Smooth muscle cell (in vitro differentiated cells): ENCODE measurements around the gene MEPCE. TPM values are rescaled to one million over a fixed set of nuclear protein-coding genes. Genes with fewer than 3 reads are reported as not detected.

Experiments used
- DNase-seq: peaks from one replicate; lab custom pipeline; 2025; ENCODE audit not compliant: unreplicated experiment; lab: John Stamatoyannopoulos, UW
- H2AFZ ChIP-seq: fragments of 200-600 bp; sonication (generic); 2 replicates; pipeline ENCODE4 v1.6.0; 2016; ENCODE audit warnings: antibody characterized with exemption, low read depth, mild to moderate bottlenecking
- H3F3A ChIP-seq: fragments of 200-600 bp; sonication (generic); 2 replicates; pipeline ENCODE4 v1.6.0; 2017; ENCODE audit warnings: antibody characterized with exemption, low read depth
- H3K27ac ChIP-seq: fragments of 200-600 bp; sonication (generic); 2 replicates; pipeline ENCODE4 v1.5.1; 2016; ENCODE audit warnings: low read depth, mild to moderate bottlenecking
- H3K27me3 ChIP-seq: fragments of 200-600 bp; sonication (generic); 2 replicates; pipeline ENCODE4 v1.6.1; 2016; ENCODE audit warnings: low read depth, mild to moderate bottlenecking
- H3K36me3 ChIP-seq: fragments of 200-600 bp; sonication (generic); 2 replicates; pipeline ENCODE4 v1.5.1; 2016; ENCODE audit warnings: low read depth
- H3K4me1 ChIP-seq: fragments of 200-600 bp; sonication (generic); 2 replicates; pipeline ENCODE4 v1.5.1; 2016; ENCODE audit warnings: low read depth
- H3K4me2 ChIP-seq: fragments of 200-600 bp; sonication (generic); 2 replicates; pipeline ENCODE4 v1.6.0; 2016; ENCODE audit warnings: mild to moderate bottlenecking
- H3K4me3 ChIP-seq: fragments of 200-600 bp; sonication (generic); 2 replicates; pipeline ENCODE4 v1.5.1; 2016; ENCODE audit warnings: mild to moderate bottlenecking
- H3K79me2 ChIP-seq: fragments of 200-600 bp; sonication (generic); 2 replicates; pipeline ENCODE4 v1.6.0; 2016; ENCODE audit warnings: low read depth, mild to moderate bottlenecking
- H3K9ac ChIP-seq: fragments of 200-600 bp; sonication (generic); 2 replicates; pipeline ENCODE4 v1.6.0; 2016; ENCODE audit warnings: low read depth
- H3K9me3 ChIP-seq: fragments of 200-600 bp; sonication (generic); replicated peaks from 2 replicates; pipeline ENCODE4 v1.5.1; 2016; ENCODE audit warnings: low read depth
- H4K20me1 ChIP-seq: fragments of 200-600 bp; sonication (generic); 2 replicates; pipeline ENCODE4 v1.6.0; 2016; ENCODE audit warnings: low read depth
- CTCF ChIP-seq: fragments of 200-600 bp; sonication (generic); IDR thresholded peaks from 2 replicates; pipeline ENCODE4 v1.5.1; 2017; ENCODE audit warnings: borderline replicate concordance, mild to moderate bottlenecking, antibody characterized with exemption; ENCODE audit not compliant: insufficient read depth, poor library complexity, severe bottlenecking
- WGBS: methylation state at CpG from one replicate; pipeline ENCODE4 v1.1.7; 2016; ENCODE audit warnings: low lambda C conversion rate; 5-methylcytosine and 5-hydroxymethylcytosine counted together
- polyA plus RNA-seq: library from polyadenylated mRNA; unstranded; fragments of >200 nt; fragmentation: Nextera tagmentation; extraction: Ambion mirVana; gene quantifications from 2 replicates; pipeline ENCODE4 v1.2.1, GENCODE V29; 2016
- total RNA-seq: library from RNA; depleted of rRNA; stranded (reverse); fragments of >200 nt; gene quantifications from 2 replicates; pipeline ENCODE4 v1.2.3, GENCODE V29; 2014

The MEPCE gene
- total and polyA plus RNA-seq, 2 experiments from 2014 or later, result 14.8 to 19.7 TPM

DNA sequence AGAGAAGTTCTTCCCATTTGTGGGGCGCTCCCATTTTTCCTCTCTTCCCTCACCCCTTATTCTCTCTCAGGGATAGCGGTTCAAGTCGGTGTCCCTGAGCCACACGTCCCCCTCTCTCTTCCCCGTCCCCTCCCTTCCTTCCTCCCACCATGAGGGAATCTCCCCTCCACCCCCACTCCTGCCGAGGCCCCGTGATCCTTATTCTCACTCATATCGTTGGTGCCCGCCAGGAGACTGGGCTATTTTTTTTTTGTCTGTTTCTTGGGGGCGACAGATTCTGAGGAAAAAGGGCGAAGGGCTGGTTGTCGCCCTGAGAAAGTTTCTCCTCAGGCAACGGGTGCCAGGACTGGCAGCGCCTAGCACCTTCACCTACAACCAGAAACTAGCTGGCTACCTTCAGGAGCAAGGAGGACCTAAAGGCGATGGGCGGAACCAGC lies 1.9 kb upstream of the MEPCE start:
- no peak overlapping the region for H3K27ac ChIP-seq
- no peak for DNase-seq
- no peaks in the 10 kb centered on the region for H3K36me3 ChIP-seq
- peak overlapping the region; percentile 71 for H3K4me3 ChIP-seq
- no peak overlapping the region for H3K9ac ChIP-seq
- H2AFZ ChIP-seq, result peak overlapping the region; percentile 73
- H3K27me3 ChIP-seq, result no peaks in the 10 kb centered on the region
- H3K4me2 ChIP-seq, result peak overlapping the region; percentile 87
- H3K4me1 ChIP-seq, result peaks cover 18% of the 10 kb centered on the region
- no peaks in the 10 kb centered on the region for H3F3A ChIP-seq
- peaks cover 17% of the 10 kb centered on the region for H4K20me1 ChIP-seq
- TF ChIP-seq CTCF, result no peak
- H3K79me2 ChIP-seq, result peaks cover 25% of the 10 kb centered on the region
- no peaks in the 10 kb centered on the region for H3K9me3 ChIP-seq
- 73% methylated on average over 16 of the region's 16 CpGs for WGBS

GRCh38 chr7:100428199-100428966 lies 1.2 kb upstream of the MEPCE start, which contains the start of gene ZCWPW1:
TSS of gene ZCWPW1 (minus strand) at chr7:100428703. CDS start at chr7:100420649, 8,054 bp downstream.
- Histone ChIP-seq H3K4me1 (peaks cover 18% of the 10 kb centered on the region), H3K4me2 (peak within 1 kb of the TSS; percentile 87), H4K20me1 (peaks cover 17% of the 10 kb centered on the region), H3K4me3 (peak within 1 kb of the TSS; percentile 71), H3K9ac (peak within 1 kb of the TSS; percentile 98), H3K36me3 (no peaks in the 10 kb centered on the region), H3K79me2 (peaks cover 26% of the 10 kb centered on the region), H2AFZ (peak within 1 kb of the TSS; percentile 73), H3K9me3 (no peaks in the 10 kb centered on the region), H3K27ac (peak within 1 kb of the TSS; percentile 99), H3K27me3 (no peaks in the 10 kb centered on the region), H3F3A (no peaks in the 10 kb centered on the region)
- no peak for TF ChIP-seq CTCF
- DNase-seq, result peak; percentile 94
- WGBS, result under 1% methylated on average over 66 of the region's 66 CpGs

- Histone ChIP-seq H3K4me1 (peaks cover 18% of the 10 kb centered on the region), H3K36me3 (no peaks in the 10 kb centered on the region), H2AFZ (no peak overlapping the region), H3K27me3 (no peaks in the 10 kb centered on the region), H3K4me3 (peak overlapping the region; percentile 71), H3K9ac (peak overlapping the region; percentile 98), H3K79me2 (peaks cover 27% of the 10 kb centered on the region), H3F3A (peaks cover 2% of the 10 kb centered on the region), H3K9me3 (no peaks in the 10 kb centered on the region), H3K27ac (peak overlapping the region; percentile 99), H3K4me2 (peak overlapping the region; percentile 87), H4K20me1 (peaks cover 17% of the 10 kb centered on the region)
- no peak for TF ChIP-seq CTCF
- WGBS, result 2% methylated on average over 40 of the region's 40 CpGs
- peak; percentile 99 for DNase-seq
These were observed 529 bp upstream of the MEPCE start for GRCh38 chr7:100428967-100429636.
